Measurements from ENCODE around the gene HSDL1. TPM values are rescaled to one million over a fixed set of nuclear protein-coding genes. Genes with fewer than 3 reads are reported as not detected.

Gene HSDL1
- total and polyA plus RNA-seq, 2 of the 8 experiments (the other 6 are each of a cell fraction or from before 2014, with no cell fraction given): 25.0 to 55.7 TPM

DNA sequence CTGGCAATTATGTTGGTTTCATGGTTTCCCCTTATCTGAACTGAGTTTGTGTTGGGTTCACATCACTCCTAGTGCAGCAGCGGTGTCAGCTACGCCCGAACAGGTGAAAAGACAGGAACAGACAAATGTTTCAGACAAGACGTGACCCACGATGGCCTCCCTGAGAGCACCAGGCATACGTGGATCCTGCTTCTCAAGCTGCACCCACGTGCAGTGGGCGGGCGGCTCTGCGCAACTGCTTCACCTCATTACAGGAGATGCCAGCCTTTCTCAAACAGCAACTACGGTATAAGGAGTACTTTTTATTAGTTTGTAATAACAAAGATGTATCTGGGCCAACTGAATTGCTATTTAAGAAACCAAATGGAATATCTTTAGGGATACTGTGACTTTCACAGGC, 69.6 kb downstream of the HSDL1 start (continued):
- TF ChIP-seq ZNF274 (IDR thresholded peaks at IDR 0.05; ENCODE audit: borderline replicate concordance, extremely low read depth, low read length) (no peak), NRF1 (IDR thresholded peaks at IDR 0.05; ENCODE audit: low read depth, low read length) (no peak)
